Measurements from ENCODE around the gene FRMPD2. TPM values are rescaled to one million over a fixed set of nuclear protein-coding genes. Genes with fewer than 3 reads are reported as not detected.
A peak's percentile ranks its signal among the peaks of the same experiment; 100 is the strongest.

FRMPD2 gene
- total RNA-seq, 1 experiment from 2014 or later = 0.30 TPM

- peaks cover 4 to 23% of the 10 kb centered on the region in 2 experiments; a peak in 3 of 4 replicates for H3K4me1 ChIP-seq (ENCODE audit: control insufficient read depth in 1 of 2, insufficient read depth in 2 of 2, low read length in 2 of 2)
- ATAC-seq (peak; percentile 58), DNase-seq (ENCODE audit: low read depth, low spot score) (no peak)
- BruUV-seq (replicated peaks) = no TSS peak
- no peak overlapping the region for H3K27ac ChIP-seq (ENCODE audit: low read depth, low read length)
- H3K79me2 ChIP-seq (ENCODE audit: insufficient read depth, low read length) = no peaks in the 10 kb centered on the region
- H3K4me2 ChIP-seq (ENCODE audit: low read length) = no peak overlapping the region
- intact Hi-C loops (cut with micrococcal nuclease) = no loop called here
- H3K9me3 ChIP-seq (ENCODE audit: control insufficient read depth in 1 of 2, insufficient read depth in 1 of 2, low read depth in 1 of 2, low read length in 2 of 2) = no peaks in the 10 kb centered on the region
- H4K20me1 ChIP-seq (ENCODE audit: insufficient read depth) = no peaks in the 10 kb centered on the region
- H3K9me2 ChIP-seq (ENCODE audit: insufficient read depth) = no peaks in the 10 kb centered on the region
- ChIA-PET RAD21 (ENCODE audit: low non-redundant PET in 1 of 2, low total read pairs in 2 of 2, uncharacterized antibody in 2 of 2, unreplicated experiment in 2 of 2) (no interaction called here), POLR2A (no interaction called here), CTCF (no interaction called here)
- no peak for TF ChIP-seq EZH2phosphoT487 (IDR thresholded peaks at IDR 0.05; ENCODE audit: borderline replicate concordance)
- TF ChIP-seq POLR2A (IDR thresholded peaks at IDR 0.05; ENCODE audit: borderline replicate concordance, extremely low read depth, insufficient read depth, insufficient read length) = no peak
- no peak for TF ChIP-seq ZFX (IDR thresholded peaks at IDR 0.05)
- no peak for TF ChIP-seq FOSL1 (IDR thresholded peaks at IDR 0.05; ENCODE audit: low read depth)
- TF ChIP-seq SIN3A (IDR thresholded peaks at IDR 0.05; ENCODE audit: low read depth) = no peak
- TF ChIP-seq CEBPB (IDR thresholded peaks at IDR 0.05; ENCODE audit: low read depth) = no peak
- TF ChIP-seq, protein P1, sequence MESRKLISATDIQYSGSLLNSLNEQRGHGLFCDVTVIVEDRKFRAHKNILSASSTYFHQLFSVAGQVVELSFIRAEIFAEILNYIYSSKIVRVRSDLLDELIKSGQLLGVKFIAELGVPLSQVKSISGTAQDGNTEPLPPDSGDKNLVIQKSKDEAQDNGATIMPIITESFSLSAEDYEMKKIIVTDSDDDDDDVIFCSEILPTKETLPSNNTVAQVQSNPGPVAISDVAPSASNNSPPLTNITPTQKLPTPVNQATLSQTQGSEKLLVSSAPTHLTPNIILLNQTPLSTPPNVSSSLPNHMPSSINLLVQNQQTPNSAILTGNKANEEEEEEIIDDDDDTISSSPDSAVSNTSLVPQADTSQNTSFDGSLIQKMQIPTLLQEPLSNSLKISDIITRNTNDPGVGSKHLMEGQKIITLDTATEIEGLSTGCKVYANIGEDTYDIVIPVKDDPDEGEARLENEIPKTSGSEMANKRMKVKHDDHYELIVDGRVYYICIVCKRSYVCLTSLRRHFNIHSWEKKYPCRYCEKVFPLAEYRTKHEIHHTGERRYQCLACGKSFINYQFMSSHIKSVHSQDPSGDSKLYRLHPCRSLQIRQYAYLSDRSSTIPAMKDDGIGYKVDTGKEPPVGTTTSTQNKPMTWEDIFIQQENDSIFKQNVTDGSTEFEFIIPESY (IDR thresholded peaks at IDR 0.05; ENCODE audit: extremely low read depth, insufficient replicate concordance, low read length) = no peak
- no peak for TF ChIP-seq ELF1 (IDR thresholded peaks at IDR 0.05; ENCODE audit: borderline replicate concordance, low read depth)
- TF ChIP-seq ZNF274 (IDR thresholded peaks at IDR 0.05; ENCODE audit: low read depth, low read length) = no peak
- no peak for TF ChIP-seq TCF7L2 (IDR thresholded peaks at IDR 0.05; ENCODE audit: borderline replicate concordance, extremely low read depth, insufficient read depth, insufficient read length)
- TF ChIP-seq SRF (IDR thresholded peaks at IDR 0.05; ENCODE audit: low read depth) = no peak
- no peak for TF ChIP-seq YY1 (IDR thresholded peaks at IDR 0.05; ENCODE audit: extremely low read depth, insufficient replicate concordance, low read depth, low read length)
- TF ChIP-seq EZH2 (IDR thresholded peaks at IDR 0.05) = no peak
- TF ChIP-seq RAD21 (IDR thresholded peaks at IDR 0.05; ENCODE audit: low read depth) = no peak
- TF ChIP-seq JUND (IDR thresholded peaks at IDR 0.05) = no peak
- no peak for TF ChIP-seq CBX3 (IDR thresholded peaks at IDR 0.05; ENCODE audit: low read depth)
- TF ChIP-seq, protein P2, sequence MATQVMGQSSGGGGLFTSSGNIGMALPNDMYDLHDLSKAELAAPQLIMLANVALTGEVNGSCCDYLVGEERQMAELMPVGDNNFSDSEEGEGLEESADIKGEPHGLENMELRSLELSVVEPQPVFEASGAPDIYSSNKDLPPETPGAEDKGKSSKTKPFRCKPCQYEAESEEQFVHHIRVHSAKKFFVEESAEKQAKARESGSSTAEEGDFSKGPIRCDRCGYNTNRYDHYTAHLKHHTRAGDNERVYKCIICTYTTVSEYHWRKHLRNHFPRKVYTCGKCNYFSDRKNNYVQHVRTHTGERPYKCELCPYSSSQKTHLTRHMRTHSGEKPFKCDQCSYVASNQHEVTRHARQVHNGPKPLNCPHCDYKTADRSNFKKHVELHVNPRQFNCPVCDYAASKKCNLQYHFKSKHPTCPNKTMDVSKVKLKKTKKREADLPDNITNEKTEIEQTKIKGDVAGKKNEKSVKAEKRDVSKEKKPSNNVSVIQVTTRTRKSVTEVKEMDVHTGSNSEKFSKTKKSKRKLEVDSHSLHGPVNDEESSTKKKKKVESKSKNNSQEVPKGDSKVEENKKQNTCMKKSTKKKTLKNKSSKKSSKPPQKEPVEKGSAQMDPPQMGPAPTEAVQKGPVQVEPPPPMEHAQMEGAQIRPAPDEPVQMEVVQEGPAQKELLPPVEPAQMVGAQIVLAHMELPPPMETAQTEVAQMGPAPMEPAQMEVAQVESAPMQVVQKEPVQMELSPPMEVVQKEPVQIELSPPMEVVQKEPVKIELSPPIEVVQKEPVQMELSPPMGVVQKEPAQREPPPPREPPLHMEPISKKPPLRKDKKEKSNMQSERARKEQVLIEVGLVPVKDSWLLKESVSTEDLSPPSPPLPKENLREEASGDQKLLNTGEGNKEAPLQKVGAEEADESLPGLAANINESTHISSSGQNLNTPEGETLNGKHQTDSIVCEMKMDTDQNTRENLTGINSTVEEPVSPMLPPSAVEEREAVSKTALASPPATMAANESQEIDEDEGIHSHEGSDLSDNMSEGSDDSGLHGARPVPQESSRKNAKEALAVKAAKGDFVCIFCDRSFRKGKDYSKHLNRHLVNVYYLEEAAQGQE (IDR thresholded peaks at IDR 0.05; ENCODE audit: low read depth) = no peak
- no peak for TF ChIP-seq MAX (IDR thresholded peaks at IDR 0.05)
- no peak for TF ChIP-seq ATF3 (IDR thresholded peaks at IDR 0.05)
- TF ChIP-seq, protein P3, sequence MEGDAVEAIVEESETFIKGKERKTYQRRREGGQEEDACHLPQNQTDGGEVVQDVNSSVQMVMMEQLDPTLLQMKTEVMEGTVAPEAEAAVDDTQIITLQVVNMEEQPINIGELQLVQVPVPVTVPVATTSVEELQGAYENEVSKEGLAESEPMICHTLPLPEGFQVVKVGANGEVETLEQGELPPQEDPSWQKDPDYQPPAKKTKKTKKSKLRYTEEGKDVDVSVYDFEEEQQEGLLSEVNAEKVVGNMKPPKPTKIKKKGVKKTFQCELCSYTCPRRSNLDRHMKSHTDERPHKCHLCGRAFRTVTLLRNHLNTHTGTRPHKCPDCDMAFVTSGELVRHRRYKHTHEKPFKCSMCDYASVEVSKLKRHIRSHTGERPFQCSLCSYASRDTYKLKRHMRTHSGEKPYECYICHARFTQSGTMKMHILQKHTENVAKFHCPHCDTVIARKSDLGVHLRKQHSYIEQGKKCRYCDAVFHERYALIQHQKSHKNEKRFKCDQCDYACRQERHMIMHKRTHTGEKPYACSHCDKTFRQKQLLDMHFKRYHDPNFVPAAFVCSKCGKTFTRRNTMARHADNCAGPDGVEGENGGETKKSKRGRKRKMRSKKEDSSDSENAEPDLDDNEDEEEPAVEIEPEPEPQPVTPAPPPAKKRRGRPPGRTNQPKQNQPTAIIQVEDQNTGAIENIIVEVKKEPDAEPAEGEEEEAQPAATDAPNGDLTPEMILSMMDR (IDR thresholded peaks at IDR 0.05 in 2 of 3, conservative IDR thresholded peaks at IDR 0.05 in 1 of 3; ENCODE audit: borderline replicate concordance in 1 of 3, insufficient read depth in 1 of 3, low read depth in 2 of 3, low read length in 2 of 3) = no peak
- H3K27me3 ChIP-seq (ENCODE audit: insufficient read depth, low read length) = no peaks in the 10 kb centered on the region
- H2AFZ ChIP-seq (ENCODE audit: low read depth, low read length, poor library complexity, severe bottlenecking) = no peak overlapping the region
- H3K4me3 ChIP-seq (replicated peaks in 1 of 2; ENCODE audit: low read depth in 1 of 2, low read length in 2 of 2) = no peak overlapping the region
- no peaks in the 10 kb centered on the region for H3K36me3 ChIP-seq (ENCODE audit: control insufficient read depth in 1 of 2, insufficient read depth in 2 of 2, low read length in 2 of 2)
- no peak overlapping the region for H3K9ac ChIP-seq (ENCODE audit: low read length)
Observed at GRCh38 chr10:48249763-48250351, 24.6 kb downstream of the FRMPD2 start.
